Naive B cell (primary cell): ENCODE measurements around the gene SLC39A8. TPM values are rescaled to one million over a fixed set of nuclear protein-coding genes. Genes with fewer than 3 reads are reported as not detected.
"Not testable (repeated sequence)": the region's sequence is repeated elsewhere in the genome, so short reads cannot be mapped to it uniquely, and the experiment has no call there.

Experiments used
- ATAC-seq, 2 donors: fragments of 150-1000 bp; cut with Tn5 transposase; 2 replicates each; pipeline ENCODE4 v1.10.0; 2021; ENCODE audit warnings: low read depth in 2 of 2, mild to moderate bottlenecking in 2 of 2, moderate library complexity in 2 of 2
- DNase-seq: peaks from one replicate; pipeline ENCODE4 v3.0.0; 2022
- H3K27ac Mint-ChIP-seq, 6 donors: one replicate each; pipeline ENCODE4 v1.8.0; 2020 to 2022; ENCODE audit warnings: mild to moderate bottlenecking in 6 of 6, mixed read lengths in 6 of 6, moderate library complexity in 5 of 6, inconsistent platforms in 2 of 6
- H3K27me3 Mint-ChIP-seq, 3 donors: one replicate each; pipeline ENCODE4 v1.8.0; 2021 to 2022; ENCODE audit warnings: mixed read lengths in 3 of 3, mild to moderate bottlenecking in 1 of 3
- H3K36me3 Mint-ChIP-seq, 2 donors: one replicate each; pipeline ENCODE4 v1.8.0; 2020 to 2022; ENCODE audit warnings: mixed read lengths in 2 of 2, inconsistent platforms in 1 of 2, mild to moderate bottlenecking in 1 of 2
- H3K4me1 Mint-ChIP-seq, 3 donors: one replicate each; pipeline ENCODE4 v1.8.0; 2020 to 2022; ENCODE audit warnings: mixed read lengths in 3 of 3, inconsistent platforms in 1 of 3, mild to moderate bottlenecking in 1 of 3, moderate library complexity in 1 of 3
- H3K4me3 Mint-ChIP-seq, 8 donors: one replicate each; pipeline ENCODE4 v1.8.0; 2020 to 2022; ENCODE audit warnings: mild to moderate bottlenecking in 8 of 8, mixed read lengths in 8 of 8, moderate library complexity in 8 of 8, inconsistent platforms in 2 of 8
- H3K9me3 Mint-ChIP-seq, 7 donors: one replicate each; pipeline ENCODE4 v1.8.0; 2020 to 2022; ENCODE audit warnings: mixed read lengths in 7 of 7, mild to moderate bottlenecking in 5 of 7, inconsistent platforms in 2 of 7, moderate library complexity in 1 of 7
- polyA plus RNA-seq, 6 donors: library from polyadenylated mRNA; unstranded; fragments of 300-500 nt; fragmentation: Illumina TruSeq; gene quantifications; one replicate each; pipeline ENCODE4 v1.2.3, GENCODE V29; 2021; ENCODE audit warnings: low read depth in 6 of 6

Gene SLC39A8
- polyA plus RNA-seq, 6 donors from 2014 or later, result 17.2 to 37.3 (median 20.0) TPM

GRCh38 chr4:102311407-102311806 lies 33.9 kb downstream of the SLC39A8 start:
- no peaks in the 10 kb centered on the region for H3K27me3 Mint-ChIP-seq
- H3K4me3 Mint-ChIP-seq, result no peak overlapping the region
- peaks cover 0 to 5% (median 0%) of the 10 kb centered on the region in 3 donors for H3K4me1 Mint-ChIP-seq
- no peak for DNase-seq
- no peak overlapping the region for H3K27ac Mint-ChIP-seq
- H3K36me3 Mint-ChIP-seq, result peaks cover 8 to 14% of the 10 kb centered on the region in 2 donors
- peaks cover 0 to 9% (median 0%) of the 10 kb centered on the region in 7 donors for H3K9me3 Mint-ChIP-seq
- no peak for ATAC-seq

DNA sequence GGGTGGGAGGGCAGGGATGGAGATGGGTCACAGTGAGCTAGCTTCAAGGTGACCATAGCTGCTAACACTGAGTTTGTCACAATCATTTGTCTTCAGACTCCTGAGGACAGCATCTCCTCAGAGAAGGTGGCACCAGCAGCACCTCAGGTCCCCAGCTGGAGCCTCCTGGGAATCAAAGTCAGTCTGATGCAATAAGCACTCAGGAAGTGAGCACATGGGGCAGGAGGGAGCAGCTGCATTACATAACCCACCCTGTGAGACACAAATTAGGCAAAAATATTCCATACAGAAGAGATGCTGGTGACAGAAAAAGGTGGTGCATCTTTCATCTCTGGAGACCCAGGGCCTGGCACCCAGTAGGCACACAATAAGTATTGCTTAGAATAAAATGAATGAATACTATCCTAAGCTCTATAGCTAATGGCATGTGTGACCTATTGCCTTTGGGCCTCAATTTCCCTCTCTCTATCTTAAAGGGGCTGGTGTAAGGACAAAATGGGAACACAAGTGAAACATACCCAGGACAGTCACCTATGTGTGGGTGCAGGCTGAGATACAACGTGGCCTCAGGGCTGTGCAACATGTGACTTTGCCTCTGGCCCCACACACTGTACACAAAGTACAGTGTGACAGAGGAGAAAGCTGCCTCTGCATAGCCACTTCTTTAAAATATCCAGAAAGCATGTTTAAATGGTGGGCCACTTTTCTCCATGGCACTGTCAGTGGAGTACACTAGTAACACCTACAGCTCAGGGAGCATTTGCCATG lies 37.1 kb downstream of the SLC39A8 start:
- H3K27ac Mint-ChIP-seq, result peak overlapping the region in 2 of 6 donors; percentile 53 to 54
- no peaks in the 10 kb centered on the region for H3K27me3 Mint-ChIP-seq
- H3K4me1 Mint-ChIP-seq, result no peaks in the 10 kb centered on the region
- H3K4me3 Mint-ChIP-seq, result peak overlapping the region in 1 of 8 donors; percentile 10
- DNase-seq (no peak), ATAC-seq (no peak)
- no peaks in the 10 kb centered on the region for H3K9me3 Mint-ChIP-seq
- peaks cover 7 to 13% of the 10 kb centered on the region in 2 donors for H3K36me3 Mint-ChIP-seq

GRCh38 chr4:102305666-102306065 lies 39.6 kb downstream of the SLC39A8 start:
- H3K9me3 Mint-ChIP-seq, result no peaks in the 10 kb centered on the region
- no peak overlapping the region for H3K27ac Mint-ChIP-seq
- no peak for ATAC-seq
- no peaks in the 10 kb centered on the region for H3K4me1 Mint-ChIP-seq
- H3K4me3 Mint-ChIP-seq, result no peak overlapping the region
- H3K36me3 Mint-ChIP-seq, result peaks cover 7 to 16% of the 10 kb centered on the region in 2 donors
- no peak for DNase-seq
- H3K27me3 Mint-ChIP-seq, result no peaks in the 10 kb centered on the region

DNA sequence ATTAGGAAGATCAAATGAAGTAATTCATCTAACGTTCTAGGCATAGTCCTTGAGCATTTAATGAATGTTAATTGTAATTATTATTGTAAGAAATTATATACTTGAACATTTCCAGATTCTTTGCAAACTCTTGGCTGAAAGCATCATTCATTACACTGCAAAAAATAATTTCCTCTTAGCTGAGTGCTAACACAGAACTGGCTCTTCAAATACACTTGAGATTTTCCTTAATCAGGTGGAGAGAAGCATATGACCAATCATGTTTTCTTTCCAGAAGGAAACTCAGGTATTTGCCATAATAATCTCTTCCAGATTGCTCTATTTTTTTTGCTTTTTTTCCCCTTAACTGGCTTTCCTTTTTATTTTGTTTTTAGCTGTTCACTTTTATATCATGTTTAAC lies 42.5 kb downstream of the SLC39A8 start:
- Mint-ChIP-seq H3K9me3 (peaks cover 0 to under 1% (median 0%) of the 10 kb centered on the region in 7 donors), H3K4me1 (peaks cover 13 to 16% (median 16%) of the 10 kb centered on the region in 3 donors), H3K36me3 (peaks cover 7 to 16% of the 10 kb centered on the region in 2 donors), H3K4me3 (no peak overlapping the region), H3K27me3 (no peaks in the 10 kb centered on the region), H3K27ac (peak overlapping the region in 1 of 6 donors; percentile 3)
- DNase-seq (no peak), ATAC-seq (no peak)

- peaks cover 0 to 2% (median 0%) of the 10 kb centered on the region in 7 donors for H3K9me3 Mint-ChIP-seq
- H3K27ac Mint-ChIP-seq, result peak overlapping the region in 2 of 6 donors; percentile 33 to 56
- peaks cover 21 to 22% of the 10 kb centered on the region in 2 donors for H3K36me3 Mint-ChIP-seq
- no peak overlapping the region for H3K4me3 Mint-ChIP-seq
- DNase-seq (no peak), ATAC-seq (no peak)
- H3K27me3 Mint-ChIP-seq, result no peaks in the 10 kb centered on the region
- peaks cover 13 to 16% (median 16%) of the 10 kb centered on the region in 3 donors for H3K4me1 Mint-ChIP-seq
These were observed 44.1 kb downstream of the SLC39A8 start for GRCh38 chr4:102301167-102301566.

DNA sequence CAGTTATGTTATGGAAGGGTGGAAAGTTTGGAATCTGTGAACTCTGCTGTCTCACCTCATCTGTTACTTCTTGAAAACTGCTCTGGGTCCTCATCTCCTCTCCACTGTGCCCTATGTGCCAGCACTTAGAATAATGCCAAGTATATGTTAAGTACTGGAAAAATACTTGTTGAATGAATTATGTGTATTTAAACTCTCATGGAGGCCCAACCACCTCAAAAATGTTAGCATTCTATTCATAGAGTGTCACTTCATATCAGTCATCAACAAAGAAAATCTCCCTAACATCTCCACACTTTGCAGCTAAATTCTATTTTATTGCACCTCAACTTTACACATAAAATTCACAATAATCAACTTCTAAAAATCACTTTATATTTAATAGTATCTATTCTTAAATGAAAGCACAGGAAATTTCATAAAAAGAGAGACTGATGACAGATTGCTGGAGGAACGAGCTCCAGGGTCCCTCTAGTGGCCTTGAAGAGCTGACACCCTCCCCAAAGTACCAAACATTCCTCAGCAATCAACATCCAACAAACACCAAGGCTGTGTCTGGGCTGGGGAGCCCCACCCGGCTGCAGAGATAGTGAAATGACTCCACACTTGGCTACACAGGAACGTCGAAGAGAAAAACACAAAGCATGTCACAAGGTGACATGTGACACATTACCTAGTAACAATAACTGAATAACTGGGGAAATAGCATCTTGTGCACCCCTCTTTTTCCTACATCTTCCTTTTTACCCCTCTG lies 45.8 kb downstream of the SLC39A8 start:
- Mint-ChIP-seq H3K9me3 (peaks cover 0 to 2% (median 0%) of the 10 kb centered on the region in 7 donors), H3K27me3 (no peaks in the 10 kb centered on the region), H3K27ac (peak overlapping the region in 2 of 6 donors; percentile 13 to 56), H3K36me3 (peaks cover 11 to 24% of the 10 kb centered on the region in 2 donors), H3K4me3 (no peak overlapping the region), H3K4me1 (peaks cover 13 to 16% (median 16%) of the 10 kb centered on the region in 3 donors)
- ATAC-seq, result peak; percentile 72 to 74
- peak; percentile 23 for DNase-seq

- Mint-ChIP-seq H3K9me3 (peaks cover 0 to 2% (median 0%) of the 10 kb centered on the region in 7 donors), H3K4me1 (peaks cover 13 to 16% (median 16%) of the 10 kb centered on the region in 3 donors), H3K4me3 (no peak overlapping the region), H3K27ac (peak overlapping the region in 1 of 6 donors; percentile 10), H3K27me3 (no peaks in the 10 kb centered on the region), H3K36me3 (peaks cover 11 to 17% of the 10 kb centered on the region in 2 donors)
- ATAC-seq, result peak in 1 of 2 donors; percentile 43
- DNase-seq, result no peak
These were observed 46.6 kb downstream of the SLC39A8 start for GRCh38 chr4:102298716-102299115.

- H3K9me3 Mint-ChIP-seq, result peaks cover 0 to 8% (median 0%) of the 10 kb centered on the region in 7 donors
These were observed 50.0 kb downstream of the SLC39A8 start for GRCh38 chr4:102295153-102295862.

GRCh38 chr4:102288497-102288896 lies 56.8 kb downstream of the SLC39A8 start:
- no peaks in the 10 kb centered on the region for H3K27me3 Mint-ChIP-seq
- peaks cover 15 to 18% of the 10 kb centered on the region in 2 donors for H3K36me3 Mint-ChIP-seq
- no peak for ATAC-seq
- no peaks in the 10 kb centered on the region for H3K4me1 Mint-ChIP-seq
- H3K9me3 Mint-ChIP-seq, result peaks cover 0 to 8% (median 0%) of the 10 kb centered on the region in 7 donors
- H3K4me3 Mint-ChIP-seq, result no peak overlapping the region
- DNase-seq, result no peak
- peak overlapping the region in 1 of 6 donors; percentile 41 for H3K27ac Mint-ChIP-seq

More at GRCh38 chr4:102295153-102295862, 50.0 kb downstream of the SLC39A8 start:
- ATAC-seq (no peak), DNase-seq (no peak)
- H3K27me3 Mint-ChIP-seq, result no peaks in the 10 kb centered on the region
- H3K27ac Mint-ChIP-seq, result no peak overlapping the region
- H3K4me1 Mint-ChIP-seq, result peaks cover 13 to 16% (median 16%) of the 10 kb centered on the region in 3 donors
- no peak overlapping the region for H3K4me3 Mint-ChIP-seq
- peaks cover 16 to 32% of the 10 kb centered on the region in 2 donors for H3K36me3 Mint-ChIP-seq

DNA sequence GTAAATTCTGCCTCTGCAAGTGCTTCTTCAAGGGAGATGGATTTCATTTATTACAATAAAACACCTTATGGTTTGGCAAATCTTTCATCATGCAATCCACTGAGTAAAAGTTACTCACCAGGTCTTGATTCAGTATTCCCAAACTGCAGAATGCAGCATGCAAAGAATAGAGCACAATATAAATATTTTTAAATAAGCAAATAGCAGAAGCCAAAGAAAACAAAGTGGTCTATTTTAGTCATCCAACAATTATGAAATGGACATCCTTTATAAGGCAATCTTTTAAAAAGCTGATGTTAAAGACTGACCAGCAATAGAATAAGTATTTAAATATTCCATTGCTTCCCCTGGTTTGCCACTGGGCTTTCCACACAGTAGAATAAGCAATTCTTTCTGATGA lies 59.5 kb downstream of the SLC39A8 start:
- ATAC-seq (no peak), DNase-seq (no peak)
- Mint-ChIP-seq H3K4me3 (no peak overlapping the region), H3K4me1 (no peaks in the 10 kb centered on the region), H3K36me3 (peaks cover 5 to 13% of the 10 kb centered on the region in 2 donors), H3K9me3 (peaks cover 0 to 2% (median 0%) of the 10 kb centered on the region in 7 donors), H3K27ac (no peak overlapping the region), H3K27me3 (no peaks in the 10 kb centered on the region)

DNA sequence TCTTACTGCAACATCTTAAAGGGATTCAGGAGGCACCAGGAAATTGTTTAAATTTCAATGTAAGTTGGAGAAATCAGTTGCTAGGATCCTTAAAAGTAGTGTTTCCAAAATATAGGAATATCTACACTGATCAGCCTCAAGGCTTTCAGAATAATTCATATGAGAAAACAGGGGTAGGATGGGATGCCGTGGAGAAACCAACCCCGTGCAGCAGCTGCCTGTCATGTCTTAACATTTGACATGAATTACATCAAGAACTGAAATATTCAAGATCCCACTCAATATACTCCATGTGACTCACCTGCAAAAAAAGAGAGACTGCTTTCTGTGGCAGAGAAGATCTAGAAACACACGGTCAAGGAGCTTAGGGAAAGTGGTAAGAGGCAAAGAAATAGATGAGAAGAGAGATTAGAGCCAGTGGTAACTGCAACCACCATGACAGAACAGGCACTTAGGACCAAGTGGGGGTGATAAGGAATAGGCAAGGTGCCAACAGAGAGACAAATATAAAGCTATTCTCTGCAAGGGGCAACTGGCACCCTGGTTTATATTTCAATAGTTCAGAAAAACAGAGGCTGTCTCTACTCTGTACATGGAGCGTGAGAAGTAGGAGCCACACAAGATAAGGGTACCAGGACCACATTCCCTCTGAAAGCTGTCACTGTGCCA lies 64.0 kb downstream of the SLC39A8 start:
- no peak for ATAC-seq
- Mint-ChIP-seq H3K9me3 (peaks cover 0 to 7% (median 0%) of the 10 kb centered on the region in 7 donors), H3K36me3 (peaks cover 0 to 20% of the 10 kb centered on the region in 2 donors), H3K4me3 (no peak overlapping the region), H3K27ac (peak overlapping the region in 1 of 6 donors; percentile 0), H3K4me1 (no peaks in the 10 kb centered on the region), H3K27me3 (no peaks in the 10 kb centered on the region)
- DNase-seq, result no peak

GRCh38 chr4:102273317-102273716 lies 72.0 kb downstream of the SLC39A8 start:
- not testable (repeated sequence) for H3K4me3 Mint-ChIP-seq, H3K4me1 Mint-ChIP-seq, H3K27ac Mint-ChIP-seq, H3K27me3 Mint-ChIP-seq, DNase-seq, ATAC-seq
- H3K9me3 Mint-ChIP-seq, result peaks cover 0 to 16% (median 2%) of the 10 kb centered on the region in 7 donors
- H3K36me3 Mint-ChIP-seq, result peaks cover 11 to 13% of the 10 kb centered on the region in 2 donors
